Activated gamma-delta T cell treated with anti-CD3 and anti-CD28 coated beads, Interleukin-2, amount 50 U/mL, for 16 hours (primary cell): ENCODE data around the gene ITPR3.

Experiments used
- DNase-seq: peaks from one replicate; pipeline ENCODE4 v3.0.0-alpha.2; 2020; ENCODE audit warnings: low read depth

The ITPR3 gene

DNA sequence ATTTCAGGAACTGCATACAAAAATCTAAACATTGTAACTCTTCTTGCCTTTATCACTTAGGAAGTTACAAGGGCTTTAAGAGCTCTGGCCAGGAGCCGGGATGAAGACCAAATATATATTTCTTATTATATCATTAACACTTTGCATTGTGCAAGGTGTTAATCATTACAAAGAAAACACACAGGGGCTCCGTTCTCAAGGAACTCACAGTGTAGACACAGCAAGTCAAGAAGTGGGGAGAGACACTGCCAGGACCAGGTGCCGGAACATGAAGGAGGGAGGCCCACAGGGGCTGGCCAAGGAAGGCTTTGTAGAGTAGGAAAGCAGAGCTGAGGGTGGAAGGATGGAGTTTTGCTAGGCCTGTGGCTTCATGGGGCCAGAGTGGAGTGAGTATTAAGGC lies 17.4 kb downstream of the ITPR3 start:
- DNase-seq, result no peak

- no peak for DNase-seq
Observed at GRCh38 chr6:33639559-33639958, 18.4 kb downstream of the ITPR3 start.

DNA sequence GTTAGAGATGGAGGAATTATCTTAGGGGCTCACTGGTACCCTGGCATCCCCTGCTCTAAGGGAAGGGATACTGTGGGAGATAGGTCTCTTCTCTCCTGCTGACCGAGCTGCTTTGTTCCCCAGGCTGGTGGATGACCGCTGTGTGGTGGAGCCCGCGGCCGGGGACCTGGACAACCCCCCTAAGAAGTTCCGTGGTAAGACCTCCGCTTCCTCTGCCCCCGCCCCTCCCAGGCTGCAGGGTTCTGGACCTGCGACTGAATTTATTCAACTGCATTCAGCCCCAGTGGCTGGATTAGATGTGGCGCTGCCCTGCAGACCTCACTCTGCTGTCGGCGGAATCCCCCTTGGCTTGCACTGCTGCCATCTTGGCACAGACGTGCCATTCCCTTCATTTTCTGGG lies 19.2 kb downstream of the ITPR3 start:
- DNase-seq, result no peak

DNA sequence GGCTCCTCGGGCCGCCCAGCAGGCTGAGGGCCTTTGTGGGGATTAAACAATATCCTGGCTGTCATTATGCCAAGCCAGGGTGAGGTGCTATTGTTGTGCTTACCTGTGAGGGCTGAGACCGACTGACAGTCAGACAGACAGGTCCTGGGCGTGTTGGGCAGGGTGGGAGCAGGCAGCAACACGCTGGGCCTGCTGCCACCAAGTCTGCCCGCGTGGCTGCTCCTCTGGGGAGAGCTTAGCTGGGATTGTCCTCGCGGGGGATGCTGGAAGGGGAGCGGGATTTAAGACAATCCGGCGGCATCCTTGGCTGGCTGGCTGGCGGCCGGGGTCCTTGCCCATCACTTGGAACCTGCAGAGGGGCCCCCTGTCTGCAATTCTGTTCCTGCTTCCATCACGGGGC lies 20.0 kb downstream of the ITPR3 start:
- DNase-seq, result no peak

GRCh38 chr6:33641602-33642001 lies 20.5 kb downstream of the ITPR3 start:
- no peak for DNase-seq

- no peak for DNase-seq
Observed at GRCh38 chr6:33642897-33643296, 21.8 kb downstream of the ITPR3 start.

DNA sequence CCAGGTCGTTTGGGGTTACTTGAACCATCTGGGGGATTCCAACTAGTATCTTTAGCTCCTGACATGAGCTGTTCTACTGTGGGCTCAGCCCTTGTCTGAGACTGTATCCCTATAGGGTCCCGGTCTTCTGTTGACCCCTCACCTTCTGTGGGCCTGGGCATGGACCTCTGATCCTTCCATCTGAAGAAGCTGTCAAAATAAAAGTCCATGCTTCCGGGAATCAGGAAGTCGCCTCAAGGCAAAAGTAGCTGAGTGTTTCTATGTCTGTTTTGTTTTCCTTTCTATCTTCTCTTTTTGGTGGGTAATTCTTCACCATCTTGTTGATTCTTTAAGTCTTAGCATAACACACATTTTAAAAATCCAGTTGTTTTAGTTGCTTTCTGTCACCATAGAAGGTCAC lies 30.3 kb downstream of the ITPR3 start:
- DNase-seq, result no peak

GRCh38 chr6:33652002-33652401 lies 30.9 kb downstream of the ITPR3 start:
- no peak for DNase-seq

DNA sequence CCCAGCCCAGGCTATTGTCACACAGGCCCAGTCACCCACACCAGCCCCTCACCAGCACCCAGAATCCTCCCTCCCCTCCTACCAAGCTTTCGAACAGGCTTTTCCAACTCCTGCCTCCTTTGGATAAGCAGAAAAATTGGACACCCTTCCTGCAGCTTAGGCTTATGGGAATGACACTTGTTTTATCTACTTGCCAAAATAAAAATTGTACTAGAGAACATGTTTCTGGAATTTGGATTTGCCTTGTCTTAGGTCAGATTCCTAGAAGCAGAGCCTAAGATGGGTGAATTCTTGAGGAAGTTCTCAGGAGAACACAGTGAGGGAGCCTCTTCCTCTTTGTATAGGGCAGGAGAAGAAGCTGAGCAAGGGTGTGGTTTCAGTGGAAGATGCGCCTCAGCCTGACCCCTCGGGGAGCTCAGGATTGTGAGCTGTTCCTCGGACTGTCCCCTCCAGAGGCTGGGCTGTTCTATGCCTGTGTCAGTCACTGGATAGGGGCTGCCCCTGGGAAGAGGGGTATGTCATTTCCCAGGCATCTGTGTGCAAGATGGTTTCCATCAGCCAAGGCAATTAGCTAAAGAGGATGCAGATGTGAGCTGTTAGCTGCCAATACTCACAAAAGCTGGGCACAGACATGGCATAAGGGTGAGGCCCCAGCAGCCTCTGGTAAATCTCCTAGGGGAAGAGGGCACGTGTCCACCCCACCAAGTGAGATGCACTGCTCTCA lies 33.9 kb downstream of the ITPR3 start:
- DNase-seq, result no peak

- no peak for DNase-seq
Observed at GRCh38 chr6:33656844-33657243, 35.7 kb downstream of the ITPR3 start.

GRCh38 chr6:33658982-33659689 lies 38.0 kb downstream of the ITPR3 start:
- DNase-seq, result no peak

DNA sequence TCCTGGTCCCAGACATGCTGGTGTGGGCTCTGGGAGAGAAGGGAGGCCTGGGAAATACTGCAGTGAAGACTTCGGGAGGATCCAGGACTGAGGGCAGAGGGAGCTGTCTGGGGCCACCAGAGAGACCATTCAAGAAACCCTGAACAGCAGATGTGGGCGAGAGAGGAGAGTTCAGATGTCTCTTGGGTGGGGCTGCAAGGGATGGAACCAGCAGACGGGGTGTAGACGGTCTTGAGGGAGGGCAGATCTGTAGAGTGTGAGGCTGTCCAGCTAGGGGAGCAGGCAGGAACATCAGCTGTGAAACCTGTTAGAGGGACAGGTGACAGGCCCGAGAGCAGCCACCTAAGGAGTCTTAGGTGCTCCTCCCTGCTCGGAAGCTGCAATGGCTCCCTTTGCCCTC lies 38.9 kb downstream of the ITPR3 start:
- DNase-seq, result no peak

DNA sequence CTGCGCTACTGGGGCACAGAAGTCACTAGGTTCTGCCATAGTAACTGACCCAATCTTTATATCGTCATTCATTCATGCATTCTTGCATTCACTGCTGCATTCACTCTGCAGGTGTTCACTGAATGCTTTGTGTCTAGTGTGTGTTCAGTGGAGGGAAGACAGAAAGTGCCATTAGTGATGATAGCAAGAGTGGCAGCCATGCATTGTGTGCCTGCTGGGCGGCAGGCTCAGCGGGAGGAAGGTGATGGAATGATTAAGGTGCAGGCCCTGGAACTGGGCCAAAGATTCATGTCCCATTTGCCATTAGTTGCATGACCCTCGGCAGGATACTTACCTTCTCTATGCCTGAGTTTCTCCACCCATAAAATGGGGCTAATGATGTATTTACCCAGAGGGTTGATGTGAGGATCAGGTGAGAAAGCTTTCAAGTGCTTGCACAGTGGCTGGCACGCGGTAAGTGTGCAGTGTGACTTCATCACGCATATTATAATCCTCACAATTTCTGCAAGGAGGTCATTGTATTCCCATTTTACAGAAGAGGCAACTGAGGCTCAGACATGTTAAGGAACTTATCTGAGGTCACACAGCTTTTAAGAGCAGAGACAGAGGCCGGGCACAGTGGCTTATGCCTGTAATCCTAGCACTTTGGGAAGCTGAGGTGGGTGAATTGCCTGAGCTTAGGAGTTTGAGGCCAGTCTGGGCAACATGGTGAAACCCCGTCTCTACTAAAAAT lies 40.1 kb downstream of the ITPR3 start:
- DNase-seq, result no peak

GRCh38 chr6:33662318-33662717 lies 41.2 kb downstream of the ITPR3 start:
- no peak for DNase-seq

- no peak for DNase-seq
Observed at GRCh38 chr6:33663028-33663427, 41.9 kb downstream of the ITPR3 start.

GRCh38 chr6:33663727-33664449 lies 42.8 kb downstream of the ITPR3 start:
- no peak for DNase-seq

DNA sequence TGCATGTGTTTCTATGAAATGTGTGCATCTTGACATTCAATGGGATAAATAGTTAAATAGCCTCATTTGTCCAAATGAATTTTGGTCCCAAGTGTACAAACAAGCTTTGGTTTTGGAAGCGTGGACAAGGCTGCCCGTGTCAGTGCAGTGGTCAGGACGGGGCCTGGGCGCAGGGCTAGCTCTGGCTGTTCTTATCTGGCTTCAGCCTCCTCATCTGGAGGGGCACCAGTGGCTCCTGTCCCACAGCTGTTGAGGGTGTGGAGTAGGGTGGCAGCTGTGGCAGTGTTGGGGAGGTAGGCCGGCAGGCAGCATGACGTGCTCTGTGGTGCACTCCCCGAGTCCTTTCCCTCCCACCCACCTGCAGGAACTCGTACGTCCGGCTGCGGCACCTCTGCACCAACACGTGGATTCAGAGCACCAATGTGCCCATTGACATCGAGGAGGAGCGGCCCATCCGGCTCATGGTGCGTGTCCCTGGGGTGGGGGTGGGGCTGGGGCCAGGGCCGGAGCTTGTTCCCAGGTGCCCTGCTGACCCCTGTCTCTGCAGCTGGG lies 43.5 kb downstream of the ITPR3 start:
- DNase-seq, result no peak

GRCh38 chr6:33665957-33666356 lies 44.8 kb downstream of the ITPR3 start:
- no peak for DNase-seq

DNA sequence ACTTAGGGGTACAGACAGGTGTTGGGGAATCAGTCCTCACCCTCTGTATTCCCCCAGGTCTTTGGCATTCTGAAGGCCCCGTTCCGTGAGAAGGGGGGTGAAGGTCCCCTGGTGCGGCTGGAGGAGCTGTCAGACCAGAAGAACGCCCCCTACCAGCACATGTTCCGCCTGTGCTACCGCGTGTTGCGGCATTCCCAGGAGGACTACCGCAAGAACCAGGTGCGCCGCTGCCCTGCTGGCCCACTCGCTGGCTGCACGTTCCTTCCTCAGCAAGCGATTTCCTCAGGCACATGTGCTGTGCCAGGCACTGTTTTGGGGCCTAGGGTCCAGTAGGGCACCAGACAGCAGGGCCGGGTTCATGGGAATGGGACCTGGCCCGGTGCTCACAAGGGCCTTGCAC lies 46.0 kb downstream of the ITPR3 start:
- no peak for DNase-seq

DNA sequence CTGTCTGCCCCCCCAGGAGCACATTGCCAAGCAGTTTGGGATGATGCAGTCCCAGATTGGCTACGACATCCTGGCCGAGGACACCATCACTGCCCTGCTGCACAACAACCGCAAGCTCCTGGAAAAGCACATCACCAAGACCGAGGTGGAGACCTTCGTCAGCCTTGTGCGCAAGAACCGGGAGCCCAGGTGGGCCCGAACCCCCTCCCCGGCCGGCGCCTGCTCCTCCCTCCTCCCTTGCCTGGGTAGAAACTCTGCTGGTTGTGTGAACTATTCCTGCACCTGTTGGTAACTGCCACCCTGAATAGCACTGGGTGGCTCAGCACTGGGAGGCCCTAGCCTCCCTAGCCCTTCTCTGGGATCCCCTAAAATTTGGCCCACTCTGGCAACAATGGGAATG lies 46.7 kb downstream of the ITPR3 start:
- DNase-seq, result no peak

DNA sequence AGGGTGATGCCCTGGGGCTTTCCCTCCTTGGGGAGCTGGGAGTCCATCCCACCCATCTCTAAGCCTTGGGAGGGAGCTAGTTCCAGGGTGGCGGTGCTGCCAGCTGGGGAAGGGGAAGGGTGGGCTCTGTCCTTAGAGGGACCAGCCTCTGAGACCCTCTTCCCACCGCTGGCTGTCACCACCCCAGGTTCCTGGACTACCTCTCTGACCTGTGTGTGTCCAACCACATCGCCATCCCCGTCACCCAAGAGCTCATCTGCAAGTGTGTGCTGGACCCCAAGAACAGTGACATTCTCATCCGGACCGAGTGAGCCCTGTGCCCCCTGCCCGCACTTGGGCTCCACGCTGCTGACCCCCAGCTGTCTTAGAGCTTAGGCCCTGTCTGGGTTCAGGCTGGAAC lies 47.2 kb downstream of the ITPR3 start:
- no peak for DNase-seq

- no peak for DNase-seq
Observed at GRCh38 chr6:33668914-33669313, 47.8 kb downstream of the ITPR3 start.
